GM21515 (cell line): ENCODE measurements around the gene HOXA9.

Experiments used
- ATAC-seq: cut with Tn5 transposase; IDR thresholded peaks from one replicate; pipeline ENCODE4 v1.9.1; 2021; ENCODE audit not compliant: unreplicated experiment

HOXA9 gene

DNA sequence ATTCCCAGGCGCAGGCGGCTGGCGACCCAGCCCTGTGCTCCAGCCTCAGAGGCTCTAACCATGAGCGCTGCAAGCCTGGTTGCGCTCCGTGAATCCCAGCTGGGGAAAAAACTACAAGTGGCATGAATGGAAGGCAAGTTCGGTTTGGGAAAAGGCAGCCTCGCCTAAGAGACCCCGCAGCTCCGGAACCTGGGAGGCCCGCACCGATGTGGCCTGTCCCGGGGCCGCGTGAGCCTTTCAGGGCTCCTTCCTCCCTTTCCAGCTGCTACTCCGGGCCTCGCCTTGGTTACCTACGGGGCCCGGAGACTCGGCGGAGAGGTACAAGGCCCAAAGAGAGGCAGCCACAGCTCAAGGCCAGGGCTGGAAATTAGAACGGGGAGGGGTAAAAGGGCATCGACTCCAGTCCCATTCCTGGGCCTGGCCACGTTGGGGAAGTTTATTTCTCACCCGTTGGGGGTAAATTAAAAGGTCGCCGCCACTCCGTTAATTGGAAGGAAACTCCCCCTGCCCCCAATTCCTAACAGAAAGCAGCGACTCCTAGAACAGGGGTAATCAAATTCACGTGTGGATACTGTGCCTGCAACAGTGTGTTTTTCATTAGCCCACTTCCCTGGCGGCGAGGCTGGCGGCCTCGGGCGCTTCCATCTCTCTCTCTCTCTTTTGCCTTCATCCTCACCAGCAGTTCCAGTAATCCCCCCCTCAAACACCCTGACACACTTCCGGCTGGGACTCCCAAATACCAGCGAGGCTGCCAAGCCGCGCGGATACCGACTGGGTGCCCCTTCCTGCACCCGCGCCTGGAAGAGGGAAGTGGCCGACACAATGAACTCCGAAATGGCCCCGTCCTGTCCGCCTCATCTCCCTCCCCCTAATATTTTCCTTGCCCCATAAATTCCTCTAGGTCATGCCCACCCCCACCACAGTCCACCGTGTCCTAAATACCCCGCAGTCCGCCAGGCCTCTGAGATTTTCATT is 1.5 kb upstream of the HOXA9 start:
- no peak for ATAC-seq

DNA sequence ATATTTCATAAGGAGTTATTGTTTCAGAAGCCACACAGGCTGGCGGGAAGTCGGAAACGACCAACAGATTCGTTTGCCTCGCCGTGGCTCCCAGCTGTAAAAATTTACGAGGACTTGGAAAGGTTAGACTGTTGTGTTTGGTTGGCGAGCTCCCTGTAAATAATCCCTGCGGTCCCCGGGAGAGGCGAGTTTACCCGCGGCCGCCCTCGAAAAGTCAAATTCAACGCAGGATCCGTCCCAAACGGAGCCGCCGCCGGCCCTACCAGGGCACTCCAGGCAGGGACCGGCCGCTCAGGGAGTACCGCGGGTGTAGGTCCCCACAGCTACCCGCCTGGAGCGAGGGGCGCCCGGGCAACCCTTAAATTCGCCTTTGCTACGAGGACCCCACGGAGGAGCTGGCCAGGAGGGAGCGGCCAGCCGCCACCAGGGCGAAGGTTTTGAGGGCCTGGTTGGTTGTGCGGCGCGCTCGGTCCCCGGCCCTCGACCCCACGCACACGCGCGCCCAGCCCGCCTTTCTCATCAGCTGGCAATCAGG is 726 bp upstream of the HOXA9 start:
- no peak for ATAC-seq

GRCh38 chr7:27164367-27165088 is 809 bp downstream of the HOXA9 start:
- no peak for ATAC-seq

- ATAC-seq, result no peak
Measured at GRCh38 chr7:27164045-27164366, 1.3 kb downstream of the HOXA9 start.

GRCh38 chr7:27163288-27164044 is 1.9 kb downstream of the HOXA9 start:
- no peak for ATAC-seq

DNA sequence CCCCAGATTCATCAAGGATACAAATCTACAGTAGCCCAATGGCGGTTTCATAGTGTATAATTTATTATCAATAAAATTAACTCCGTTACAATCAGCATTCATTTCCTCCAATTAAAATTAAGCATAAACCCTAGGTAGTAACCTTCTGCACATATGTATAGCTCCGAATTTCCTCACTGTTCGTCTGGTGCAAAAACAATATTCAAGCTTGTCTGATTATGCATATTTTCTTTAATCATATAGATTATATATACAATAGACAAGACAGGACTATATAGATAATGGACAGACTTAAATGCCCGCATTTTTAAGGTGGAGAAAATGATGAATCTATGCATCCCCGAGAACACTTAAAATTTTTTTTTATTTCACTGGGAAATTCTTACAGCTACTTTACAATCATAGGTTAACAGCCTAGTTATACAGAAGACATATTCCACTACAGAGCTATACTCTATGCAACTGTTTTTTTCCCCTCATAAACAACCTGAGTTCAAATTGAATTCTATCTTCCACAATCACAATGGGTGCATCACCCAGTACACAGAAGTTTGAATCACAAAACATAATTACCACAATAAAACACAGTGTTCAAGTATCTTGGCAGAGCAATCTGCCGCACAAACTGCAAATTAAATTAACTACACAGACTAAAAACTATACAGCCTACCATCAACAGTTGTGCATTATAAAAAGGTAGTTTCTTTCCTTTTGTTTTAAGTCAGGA is 2.6 kb downstream of the HOXA9 start:
- ATAC-seq, result no peak

- ATAC-seq, result no peak
Measured at GRCh38 chr7:27161721-27162560, 3.4 kb downstream of the HOXA9 start.

DNA sequence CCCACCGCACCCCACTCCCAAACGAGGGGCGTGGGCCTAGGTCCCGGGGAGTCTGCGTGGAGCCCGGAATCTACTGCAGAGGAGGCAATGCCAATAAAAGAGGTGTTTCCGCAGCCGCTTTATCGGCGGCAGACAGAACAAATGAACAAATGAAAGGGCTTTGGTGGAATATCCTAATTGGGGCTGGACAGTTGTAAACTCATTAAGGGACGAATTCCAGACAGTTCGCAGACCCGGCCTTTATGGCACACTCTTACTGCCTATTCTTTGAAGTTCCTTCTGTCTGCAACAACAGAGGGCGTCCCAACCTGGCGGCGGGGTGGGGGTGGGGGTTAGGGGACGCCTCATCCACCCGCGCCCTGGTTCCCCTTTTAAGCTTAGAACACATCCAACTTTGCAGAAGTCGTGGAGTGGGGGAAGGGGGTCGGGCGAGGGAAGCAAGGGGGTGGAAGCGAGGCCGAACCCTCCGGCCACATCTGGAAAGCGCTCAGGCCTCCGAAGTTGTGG is 4.1 kb downstream of the HOXA9 start:
- ATAC-seq, result no peak

- ATAC-seq, result peak; percentile 70
Measured at GRCh38 chr7:27160546-27161213, 4.7 kb downstream of the HOXA9 start.

- no peak for ATAC-seq
Measured at GRCh38 chr7:27160145-27160545, 5.2 kb downstream of the HOXA9 start.

- no peak for ATAC-seq
Measured at GRCh38 chr7:27159266-27160144, 5.8 kb downstream of the HOXA9 start.

DNA sequence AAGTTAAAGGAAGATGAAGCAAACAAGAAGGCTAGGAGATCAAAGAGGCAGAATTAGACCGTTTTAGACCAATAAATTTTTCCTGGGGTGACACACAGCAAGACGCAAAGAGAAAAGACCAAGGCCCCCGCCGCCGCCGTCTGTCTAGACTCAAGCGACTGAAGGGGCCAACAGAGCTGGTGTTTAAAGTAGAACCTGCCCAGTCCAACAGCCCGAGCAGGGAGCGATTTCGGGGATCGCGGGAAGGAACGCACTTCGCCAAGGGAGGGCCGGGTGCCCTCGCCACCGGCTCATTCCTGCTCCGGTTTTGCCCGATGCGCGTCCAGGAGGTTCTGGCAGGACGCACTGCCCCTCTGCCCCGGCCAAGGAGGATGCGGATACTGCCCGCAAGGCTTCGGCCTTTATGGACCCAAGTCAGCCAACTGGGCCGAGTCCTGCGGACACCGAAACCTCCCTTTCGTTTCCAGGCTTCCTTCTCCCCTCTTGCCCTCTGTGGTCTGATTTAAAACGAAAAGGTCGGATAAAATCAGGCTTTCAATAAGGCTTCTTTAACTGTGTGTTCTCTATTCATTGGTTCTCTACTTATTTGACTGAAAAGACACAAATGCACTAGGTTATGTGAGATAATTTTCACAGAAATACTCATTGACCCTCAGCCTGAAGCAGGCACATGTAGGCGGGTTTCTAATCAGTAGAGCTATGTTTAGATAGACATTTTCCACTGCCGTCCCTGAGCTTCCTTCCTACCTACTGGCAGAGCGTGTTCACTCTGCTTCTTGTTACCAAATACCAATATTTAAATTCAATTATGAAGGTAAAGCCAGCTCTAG is 6.7 kb downstream of the HOXA9 start:
- ATAC-seq, result no peak

DNA sequence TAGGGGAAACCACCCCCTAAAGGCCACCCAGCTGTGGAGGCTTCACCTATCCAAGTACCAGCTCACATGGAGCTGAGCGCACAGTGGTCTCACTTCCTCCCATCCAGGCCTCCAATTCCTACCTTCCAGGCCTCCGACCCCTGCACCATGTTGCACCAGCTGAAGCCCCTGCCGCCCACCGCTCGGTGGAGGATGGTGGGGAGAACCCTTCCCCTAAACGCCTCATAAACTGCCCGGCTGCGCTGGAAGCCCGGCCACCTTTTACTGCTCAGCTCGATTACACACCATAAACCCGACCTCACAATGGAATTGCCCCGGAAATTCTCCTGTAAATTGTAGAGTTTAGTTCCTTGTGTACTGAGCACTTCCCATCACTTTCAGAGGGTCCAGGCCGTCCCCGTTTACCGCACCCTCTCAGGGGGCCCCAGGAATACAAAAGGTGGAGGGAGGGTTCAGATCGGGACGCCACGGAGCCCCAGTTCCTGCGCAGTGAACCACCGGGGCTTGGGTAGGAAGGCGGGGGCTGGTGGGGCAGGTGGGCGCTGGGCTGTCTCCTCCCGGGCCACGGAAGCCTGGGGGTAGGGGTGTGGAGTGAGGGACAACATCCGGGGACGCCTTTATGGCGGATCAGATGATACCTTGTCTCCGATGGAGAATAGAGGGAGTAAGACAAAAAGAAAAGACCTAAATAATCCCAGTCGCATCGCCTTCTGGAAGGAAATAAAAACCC is 7.5 kb downstream of the HOXA9 start:
- ATAC-seq, result no peak

DNA sequence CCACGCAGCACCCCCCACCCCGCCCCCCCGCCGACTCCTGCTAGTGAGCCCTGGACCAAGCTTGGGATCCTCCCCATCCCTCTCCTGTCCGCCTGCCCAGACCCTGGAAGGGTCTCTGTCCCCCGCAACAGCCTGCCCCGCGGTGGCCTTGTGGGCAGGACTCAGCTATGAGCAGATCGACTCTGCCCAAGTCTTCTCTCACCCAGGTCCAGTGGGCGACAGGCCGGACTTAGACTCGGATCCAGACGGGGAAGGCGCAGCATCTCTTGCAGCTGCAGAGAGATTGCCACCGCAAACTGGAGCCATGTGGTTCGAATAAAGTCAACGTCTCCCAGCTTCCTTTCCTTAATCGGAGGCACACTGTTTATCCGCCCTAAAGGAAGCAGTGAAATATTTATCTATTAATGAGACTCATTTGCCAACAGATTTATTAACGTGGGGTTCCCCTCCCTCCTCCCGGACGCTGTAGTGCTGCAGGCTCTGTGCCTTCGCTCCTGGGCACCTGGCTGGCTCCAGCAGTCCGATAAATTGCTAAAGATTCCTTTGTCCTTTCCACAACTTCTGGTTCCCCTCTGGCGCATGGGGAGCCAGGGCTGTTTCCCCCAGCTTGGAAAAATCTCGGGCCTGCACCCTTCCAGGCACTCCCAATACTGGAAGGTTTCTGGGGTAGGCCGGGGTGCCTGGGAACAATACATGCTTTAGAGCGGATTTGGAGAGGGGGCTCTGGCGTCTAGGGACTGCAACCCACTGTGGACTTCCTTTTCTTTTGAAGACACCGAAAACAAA is 8.2 kb downstream of the HOXA9 start:
- no peak for ATAC-seq

GRCh38 chr7:27156508-27156898 is 8.8 kb downstream of the HOXA9 start, which contains the start of gene HOXA7:
HOXA7 (minus strand) TSS chr7:27156675; CDS start chr7:27156545, 130 bp downstream.
- ATAC-seq, result no peak
